ENCODE measurements around the gene CAPZB.
A peak's percentile ranks its signal among the peaks of the same experiment; 100 is the strongest.

Gene CAPZB

GRCh38 chr1:19327736-19328135 is 157.6 kb downstream of the CAPZB start:
- DNase-seq (ENCODE audit: low spot score): no peak

- no peak for DNase-seq (ENCODE audit: low spot score)
Measured at GRCh38 chr1:19327301-19327700, 158.0 kb downstream of the CAPZB start.

DNA sequence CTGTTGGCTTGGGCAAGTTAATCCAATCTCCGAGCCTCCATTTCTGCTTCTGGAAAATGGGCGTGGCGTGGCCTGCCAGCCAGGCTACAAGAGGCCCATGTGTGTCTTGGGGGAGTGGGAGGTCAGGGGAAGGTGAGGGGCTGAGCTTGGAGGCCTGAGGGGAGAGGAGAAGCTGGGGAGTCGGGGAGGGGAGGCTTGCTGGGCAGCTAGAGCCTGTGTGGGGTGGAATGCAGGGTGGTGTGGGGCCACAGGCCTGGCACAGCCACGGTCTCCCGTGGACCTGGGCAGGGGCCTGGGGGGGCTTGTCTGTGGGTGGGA is 158.6 kb downstream of the CAPZB start:
- no peak for DNase-seq (ENCODE audit: low spot score)

- DNase-seq (ENCODE audit: low spot score): no peak
Measured at GRCh38 chr1:19325958-19326747, 159.2 kb downstream of the CAPZB start.

- no peak for DNase-seq (ENCODE audit: low spot score)
Measured at GRCh38 chr1:19325368-19325957, 159.9 kb downstream of the CAPZB start.

DNA sequence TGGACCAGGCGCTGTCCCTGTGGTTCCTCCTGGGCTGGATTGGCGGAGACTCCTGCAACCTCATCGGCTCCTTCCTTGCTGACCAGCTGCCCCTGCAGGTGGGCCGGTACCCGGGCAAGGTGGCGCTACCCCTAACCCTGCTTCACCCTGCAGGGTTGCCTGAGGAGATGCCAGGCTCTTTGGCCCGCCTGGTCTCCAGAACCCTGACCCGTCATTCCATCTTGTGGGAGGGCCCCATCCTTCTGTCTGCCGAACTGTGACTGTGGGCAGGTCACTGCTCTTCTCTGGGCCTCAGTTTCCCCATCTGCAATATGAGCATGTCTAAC is 160.7 kb downstream of the CAPZB start:
- DNase-seq (ENCODE audit: low spot score): no peak

DNA sequence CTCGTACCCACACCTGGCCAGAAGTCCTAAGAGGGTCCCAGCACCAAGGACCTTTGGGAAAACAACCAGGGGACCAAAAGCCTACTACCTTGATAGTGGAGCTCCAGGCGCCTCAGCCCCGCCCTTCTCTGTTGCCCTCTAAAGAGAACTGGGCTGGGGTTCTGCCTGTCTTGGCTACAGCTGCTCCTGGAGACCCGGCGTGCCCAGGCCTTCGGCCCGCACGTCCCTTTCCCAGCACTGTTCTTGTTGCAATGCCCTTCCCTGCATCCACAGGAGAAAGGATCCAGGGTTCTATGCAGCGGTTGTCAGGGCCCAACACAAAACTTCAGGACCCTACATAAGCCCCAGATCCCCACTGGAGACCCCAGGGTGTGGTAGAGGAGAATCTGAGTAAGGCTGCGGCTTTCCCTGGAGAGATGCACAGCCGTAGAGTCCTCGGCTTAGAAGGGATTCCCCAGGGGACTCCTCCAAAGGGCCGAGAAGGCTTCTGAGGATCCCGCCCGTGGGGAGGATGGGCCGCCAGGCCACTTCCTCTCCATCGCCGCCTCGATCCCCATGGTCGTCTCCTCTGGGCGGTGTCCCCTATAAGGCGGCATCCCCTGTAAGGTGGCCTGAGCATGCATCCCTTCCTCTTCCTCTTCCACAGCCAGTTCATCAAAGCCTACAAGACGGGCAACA is 161.2 kb downstream of the CAPZB start:
- no peak for DNase-seq (ENCODE audit: low spot score)

GRCh38 chr1:19322481-19322880 is 162.9 kb downstream of the CAPZB start:
- no peak for DNase-seq (ENCODE audit: low spot score)

- DNase-seq (ENCODE audit: low spot score): no peak
Measured at GRCh38 chr1:19321071-19321470, 164.3 kb downstream of the CAPZB start.

DNA sequence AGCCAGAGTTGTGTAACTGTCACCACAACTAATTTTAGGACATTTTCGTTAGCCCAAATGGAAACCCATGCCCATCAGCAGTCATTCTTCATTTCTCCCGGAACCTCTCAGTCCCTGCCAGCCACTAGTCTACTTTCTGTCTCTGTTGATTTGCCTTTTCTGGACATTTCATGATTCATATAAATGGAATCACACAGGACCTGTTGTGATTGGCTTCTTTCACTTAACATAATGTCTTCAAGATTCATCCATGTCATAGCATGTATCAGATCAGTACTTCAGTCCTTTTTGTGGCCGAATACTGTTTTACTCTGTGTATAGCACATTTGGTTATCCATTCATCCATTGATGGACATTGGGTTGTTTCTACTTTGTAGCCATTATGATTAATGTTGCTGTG is 166.1 kb downstream of the CAPZB start:
- DNase-seq (ENCODE audit: low spot score): no peak

DNA sequence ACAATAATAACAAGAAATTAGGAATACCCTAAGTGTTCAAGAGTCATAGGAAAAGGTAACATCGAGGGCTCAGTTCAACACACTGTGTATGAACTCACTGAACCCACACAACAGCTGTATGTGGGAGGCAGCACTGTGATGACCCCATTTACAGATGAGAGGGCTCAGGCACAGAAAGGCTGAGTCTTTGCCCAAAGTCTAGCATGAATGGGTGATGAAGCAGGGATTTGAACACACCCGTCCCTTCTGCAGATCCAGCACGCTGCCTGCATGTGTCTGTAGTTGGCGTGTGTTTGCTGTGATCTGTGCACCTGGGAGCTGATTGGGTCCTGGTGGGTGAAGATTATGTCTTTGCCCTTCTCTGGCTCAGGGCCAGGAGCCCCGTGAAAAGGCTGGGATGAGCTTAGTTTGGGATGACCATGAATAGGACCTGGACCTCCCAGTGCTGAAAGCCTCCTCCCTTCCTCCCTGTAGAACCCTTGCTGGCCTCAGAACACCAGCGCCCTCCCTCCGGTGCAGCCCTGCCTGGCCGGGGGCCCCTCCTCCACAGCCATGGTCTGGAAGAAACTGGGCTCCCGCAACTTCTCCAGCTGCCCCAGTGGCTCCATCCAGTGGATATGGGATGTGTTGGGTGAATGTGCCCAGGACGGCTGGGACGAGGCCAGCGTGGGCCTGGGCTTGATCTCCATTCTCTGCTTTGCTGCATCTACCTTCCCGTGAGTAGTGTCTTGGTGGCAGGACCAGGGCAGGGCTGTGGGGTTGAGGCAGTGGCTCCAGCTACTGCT is 168.0 kb downstream of the CAPZB start:
- no peak for DNase-seq (ENCODE audit: low spot score)

DNA sequence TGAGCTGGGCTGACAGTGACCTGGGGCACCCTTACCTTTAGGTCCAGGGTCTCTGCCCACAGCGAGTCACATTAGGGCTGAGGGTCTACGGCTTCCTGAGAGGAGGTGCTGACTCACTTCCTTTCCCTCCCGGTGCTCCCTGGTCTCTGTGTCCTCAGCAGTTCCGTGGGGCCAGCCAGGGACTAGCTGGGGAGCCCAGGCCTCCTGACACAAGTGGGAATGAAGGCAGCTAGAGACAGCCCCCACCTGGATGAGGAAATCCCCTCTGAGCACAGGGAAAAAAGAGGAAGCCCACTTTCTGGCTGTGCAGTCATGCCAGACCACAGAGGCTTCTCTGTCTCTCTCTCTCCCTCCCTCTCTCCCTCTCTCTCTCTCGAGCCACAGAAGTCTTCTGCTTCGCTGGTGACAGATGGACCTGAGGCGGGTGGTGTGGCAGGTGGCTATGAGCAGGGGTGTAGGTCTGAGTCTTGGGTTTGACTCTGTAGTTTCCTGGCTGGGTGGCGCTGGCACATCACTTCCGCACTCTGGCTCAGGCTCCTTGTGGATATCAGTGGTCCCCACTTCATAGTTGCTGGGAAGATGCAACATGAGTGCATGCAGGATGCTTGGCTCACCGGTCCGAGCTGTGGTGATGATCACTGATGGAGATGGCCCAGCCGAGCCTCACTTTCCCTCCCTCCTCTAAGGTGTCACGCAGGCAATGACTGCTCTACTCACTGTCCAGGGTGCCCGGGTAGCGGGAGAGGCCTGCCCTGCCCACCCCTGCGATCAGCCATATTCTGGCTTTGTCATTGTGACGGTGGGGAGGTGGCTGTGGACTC is 169.8 kb downstream of the CAPZB start:
- no peak for DNase-seq (ENCODE audit: low spot score)

DNA sequence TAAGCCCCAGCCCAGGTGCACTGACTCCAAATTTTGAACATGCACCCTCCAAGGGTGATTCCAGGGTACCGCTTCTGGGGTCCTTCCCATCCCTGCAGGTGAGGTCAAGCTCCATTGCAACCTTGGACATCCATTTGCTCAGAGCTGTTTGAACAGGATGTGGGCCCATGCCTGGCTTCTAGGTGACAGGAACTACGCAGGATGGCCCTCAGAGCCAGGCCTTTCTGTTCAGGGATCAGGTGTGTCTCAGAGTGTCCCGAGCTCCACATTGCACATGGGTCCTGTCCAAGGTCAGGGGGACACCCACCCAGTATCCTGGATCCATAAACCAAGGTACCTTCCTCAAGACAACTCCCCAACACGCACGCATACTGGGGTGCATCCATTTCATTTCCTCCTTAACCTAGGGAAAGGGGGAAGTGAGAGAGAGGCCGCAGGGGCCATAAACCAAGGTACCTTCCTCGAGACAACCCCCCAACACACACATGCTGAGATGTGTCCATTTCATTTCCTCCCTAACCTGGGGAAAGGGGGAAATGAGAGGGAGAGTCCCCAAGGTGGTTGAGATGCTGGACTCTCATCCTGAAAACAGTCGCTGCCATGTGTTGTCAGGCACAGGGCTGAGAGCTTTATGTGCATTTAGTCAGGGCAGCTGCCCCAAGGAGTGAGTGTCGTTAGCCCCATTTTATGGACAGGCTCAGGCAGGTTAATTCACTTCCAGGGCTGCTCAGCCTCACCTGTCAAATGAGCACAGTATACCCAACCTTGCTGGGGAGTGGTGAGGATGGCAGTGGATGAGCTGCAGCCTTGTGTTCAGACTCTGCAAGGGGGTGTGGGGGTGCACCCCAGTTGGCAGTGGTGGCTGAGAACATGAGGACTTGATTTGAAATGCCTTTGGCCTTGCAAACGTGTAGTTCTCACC is 171.1 kb downstream of the CAPZB start:
- no peak for DNase-seq (ENCODE audit: low spot score)

GRCh38 chr1:19313636-19313959 is 171.7 kb downstream of the CAPZB start:
- DNase-seq (ENCODE audit: low spot score): no peak

- no peak for DNase-seq (ENCODE audit: low spot score)
Measured at GRCh38 chr1:19312782-19313635, 172.3 kb downstream of the CAPZB start.

- DNase-seq (ENCODE audit: low spot score): peak; percentile 91
Measured at GRCh38 chr1:19311931-19312781, 173.2 kb downstream of the CAPZB start, which contains the start of the genes AKR7A2 and SLC66A1. Gene AKR7A2 (minus strand): TSS chr1:19312144. CDS start chr1:19312124, 20 bp downstream. Gene SLC66A1 (plus strand): TSS chr1:19312326. CDS start chr1:19317678, 5,352 bp downstream.

GRCh38 chr1:19311503-19311930 is 173.8 kb downstream of the CAPZB start:
- peak; percentile 5 for DNase-seq (ENCODE audit: low spot score)

DNA sequence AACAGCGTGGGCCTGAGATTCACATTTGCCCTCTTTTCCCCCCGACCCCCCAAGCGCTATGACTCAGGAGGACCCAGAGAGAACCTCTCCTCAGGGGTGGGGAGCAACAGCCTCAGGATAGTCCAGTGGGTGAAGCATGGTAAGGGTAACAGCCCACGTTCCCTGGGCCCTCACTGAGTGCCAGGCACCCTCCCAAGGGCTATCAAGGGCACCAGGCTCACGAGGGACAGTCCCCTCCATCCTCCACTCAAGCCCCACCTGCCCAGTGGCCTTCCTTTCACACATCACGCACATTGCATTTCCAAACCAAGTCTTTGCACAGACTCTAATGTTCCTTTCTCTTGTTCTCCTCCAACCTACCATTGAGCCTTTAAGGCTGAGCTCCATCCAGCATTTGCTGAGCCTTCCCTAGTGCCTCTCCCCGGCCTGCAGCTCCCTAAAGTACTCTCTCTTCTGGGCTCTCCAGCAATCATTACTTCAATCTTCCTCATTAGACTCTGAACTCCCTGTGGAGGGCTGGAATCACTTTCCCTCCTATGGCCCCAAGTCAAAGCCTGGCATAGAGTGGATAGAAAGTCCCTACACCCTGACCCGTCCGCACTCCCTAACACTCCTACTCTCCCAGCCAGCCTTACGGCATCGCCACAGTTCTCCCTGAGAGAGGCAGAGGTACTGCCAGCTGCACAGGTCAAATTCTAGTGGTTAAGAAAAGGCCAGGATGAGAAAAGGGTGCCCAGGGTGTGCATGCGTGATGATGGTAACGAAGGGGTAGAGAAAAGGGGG is 174.4 kb downstream of the CAPZB start:
- DNase-seq (ENCODE audit: low spot score): no peak

All from CD4-positive, alpha-beta T cell treated with Interleukin-15 for 4 hours (primary cell).